Measurements from ENCODE around the gene PRSS57. TPM values are rescaled to one million over a fixed set of nuclear protein-coding genes. Genes with fewer than 3 reads are reported as not detected.
A peak's percentile ranks its signal among the peaks of the same experiment; 100 is the strongest.

PRSS57 gene
- total and polyA plus RNA-seq, 2 of the 13 experiments (the other 11 are each of a cell fraction or from before 2014, with no cell fraction given), result 0.12 TPM; not detected in 1

GRCh38 chr19:674282-675151, 20.7 kb downstream of the PRSS57 start (continued):
- TF ChIP-seq IRF2 (CRISPR knock-in tag; IDR thresholded peaks at IDR 0.05) (no peak), CCDC6 (CRISPR knock-in tag; IDR thresholded peaks at IDR 0.05) (no peak), ZNF431 (CRISPR knock-in tag; IDR thresholded peaks at IDR 0.05; ENCODE audit: borderline replicate concordance, low read depth) (no peak), SKIL (CRISPR knock-in tag; IDR thresholded peaks at IDR 0.05; ENCODE audit: borderline replicate concordance) (peak; percentile 92), ZNF749 (CRISPR knock-in tag; IDR thresholded peaks at IDR 0.05; ENCODE audit: borderline replicate concordance) (no peak), ZMYM3 (CRISPR knock-in tag; IDR thresholded peaks at IDR 0.05) (no peak), ATF4 (CRISPR knock-in tag; IDR thresholded peaks at IDR 0.05) (no peak), PITX1 (CRISPR knock-in tag; IDR thresholded peaks at IDR 0.05) (peak; percentile 38; the same call in 1 of the 2 replicates), RXRB (CRISPR knock-in tag; IDR thresholded peaks at IDR 0.05; ENCODE audit: borderline replicate concordance) (peak; percentile 85), HBP1 (CRISPR knock-in tag; IDR thresholded peaks at IDR 0.05; ENCODE audit: low read depth) (no peak), DBP (CRISPR knock-in tag; IDR thresholded peaks at IDR 0.05; ENCODE audit: not compliant biosample characterization) (no peak), TFDP1 (CRISPR knock-in tag; IDR thresholded peaks at IDR 0.05; ENCODE audit: borderline replicate concordance) (no peak), FLYWCH1 (CRISPR knock-in tag; IDR thresholded peaks at IDR 0.05) (no peak), SAP130 (CRISPR knock-in tag; IDR thresholded peaks at IDR 0.05; ENCODE audit: low read depth) (peak; percentile 24; the same call in 1 of the 2 replicates), IRX3 (CRISPR knock-in tag; IDR thresholded peaks at IDR 0.05; ENCODE audit: borderline replicate concordance, low read depth) (no peak), ZMYM2 (CRISPR knock-in tag; IDR thresholded peaks at IDR 0.05) (no peak), TCF12 (IDR thresholded peaks at IDR 0.05) (no peak), TCF12 (CRISPR knock-in tag; IDR thresholded peaks at IDR 0.05) (no peak), JDP2 (CRISPR knock-in tag; IDR thresholded peaks at IDR 0.05; ENCODE audit: borderline replicate concordance) (no peak; the same call in 1 of the 2 replicates), TEAD2 (CRISPR knock-in tag; IDR thresholded peaks at IDR 0.05) (no peak), PBX2 (CRISPR knock-in tag; IDR thresholded peaks at IDR 0.05) (no peak), CEBPB (IDR thresholded peaks at IDR 0.05; ENCODE audit: borderline replicate concordance, low read depth, low read length) (no peak)

Measured in HepG2 (cell line).